Testis (tissue), 2 donors: ENCODE measurements around the gene KIF26B.

Experiments
- CTCF ChIP-seq, 3 experiments: fragments of 450-650 bp in 2 of 3; fragments of 200-600 bp in 1 of 3; sonication (generic) in 1 of 3; IDR thresholded peaks; one replicate each; pipeline ENCODE4 v1.5.1; 2016 to 2019; ENCODE audit warnings: antibody characterized with exemption in 3 of 3, mild to moderate bottlenecking in 2 of 3, moderate library complexity in 1 of 3
- POLR2A ChIP-seq: fragments of 450-650 bp; IDR thresholded peaks from one replicate; pipeline ENCODE4 v1.6.1; 2017; ENCODE audit warnings: antibody characterized with exemption, mild to moderate bottlenecking, moderate library complexity

GRCh38 chr1:245464290-245464689 is 309.5 kb downstream of the KIF26B start:
- no peak for TF ChIP-seq CTCF (IDR thresholded peaks at IDR 0.05)
- no peak for TF ChIP-seq POLR2A
